ENCODE data around the gene PLXND1. TPM values are rescaled to one million over a fixed set of nuclear protein-coding genes. Genes with fewer than 3 reads are reported as not detected.

Gene PLXND1
- total RNA-seq, 1 donor from 2014 or later: 3.1 TPM

- CTCF ChIA-PET: no interaction called here
These were observed 16.5 kb upstream of the PLXND1 start for GRCh38 chr3:129622933-129623332.

GRCh38 chr3:129622226-129622874, 15.9 kb upstream of the PLXND1 start:
- H3K27ac Mint-ChIP-seq: no peak overlapping the region
- no peaks in the 10 kb centered on the region for H3K36me3 Mint-ChIP-seq (ENCODE audit: low read depth)
- no peak for ATAC-seq (ENCODE audit: low read depth)
- H3K4me1 Mint-ChIP-seq: peaks cover 23% of the 10 kb centered on the region
- TF ChIP-seq CTCF (IDR thresholded peaks at IDR 0.05): no peak
- ChIA-PET CTCF (no interaction called here), POLR2A (interaction anchor here (0.6 kb wide), 1 partner anchor 346 kb away, joined by 5 read pairs; no protein-coding TSS in a partner anchor)
- H3K27me3 Mint-ChIP-seq: peaks cover 7% of the 10 kb centered on the region
- intact Hi-C loops (cut with micrococcal nuclease): loop anchor here (10.0 kb wide), 1 partner anchor 472 kb away; no protein-coding TSS in a partner anchor
- no peak for DNase-seq
- no peak overlapping the region for H3K4me3 Mint-ChIP-seq
- no peaks in the 10 kb centered on the region for H3K9me3 Mint-ChIP-seq

More at GRCh38 chr3:129622933-129623332, 16.5 kb upstream of the PLXND1 start:
- Mint-ChIP-seq H3K9me3 (no peaks in the 10 kb centered on the region), H3K4me1 (peaks cover 28% of the 10 kb centered on the region), H3K27ac (no peak overlapping the region), H3K36me3 (ENCODE audit: low read depth) (no peaks in the 10 kb centered on the region), H3K27me3 (peaks cover 7% of the 10 kb centered on the region), H3K4me3 (no peak overlapping the region)
- TF ChIP-seq CTCF (IDR thresholded peaks at IDR 0.05): no peak
- ATAC-seq (ENCODE audit: low read depth): no peak
- DNase-seq: no peak
- POLR2A ChIA-PET: interaction anchor here (0.6 kb wide), 1 partner anchor 347 kb away, joined by 5 read pairs; no protein-coding TSS in a partner anchor
- intact Hi-C loops (cut with micrococcal nuclease): loop anchor here (10.0 kb wide), 1 partner anchor 472 kb away; no protein-coding TSS in a partner anchor

- ATAC-seq (ENCODE audit: low read depth) (no peak), DNase-seq (no peak)
- ChIA-PET CTCF (no interaction called here), POLR2A (no interaction called here)
- Mint-ChIP-seq H3K27me3 (peaks cover 7% of the 10 kb centered on the region), H3K4me1 (peaks cover 20% of the 10 kb centered on the region), H3K4me3 (no peak overlapping the region), H3K36me3 (ENCODE audit: low read depth) (no peaks in the 10 kb centered on the region), H3K9me3 (no peaks in the 10 kb centered on the region), H3K27ac (no peak overlapping the region)
- intact Hi-C loops (cut with micrococcal nuclease): loop anchor here (10.0 kb wide), 1 partner anchor 473 kb away; no protein-coding TSS in a partner anchor
- TF ChIP-seq CTCF (IDR thresholded peaks at IDR 0.05): no peak
These were observed 15.2 kb upstream of the PLXND1 start for GRCh38 chr3:129621626-129622225.

- no peak for DNase-seq
- CTCF ChIA-PET: no interaction called here
These were observed 14.5 kb upstream of the PLXND1 start for GRCh38 chr3:129620828-129621559.

More at GRCh38 chr3:129620828-129621559, 14.5 kb upstream of the PLXND1 start:
- intact Hi-C loops (cut with micrococcal nuclease): loop anchor here (10.0 kb wide), 1 partner anchor 474 kb away; no protein-coding TSS in a partner anchor
- ATAC-seq (ENCODE audit: low read depth): no peak
- H3K4me3 Mint-ChIP-seq: no peak overlapping the region
- TF ChIP-seq CTCF (IDR thresholded peaks at IDR 0.05): no peak
- H3K36me3 Mint-ChIP-seq (ENCODE audit: low read depth): no peaks in the 10 kb centered on the region
- POLR2A ChIA-PET: no interaction called here
- peaks cover 14% of the 10 kb centered on the region for H3K4me1 Mint-ChIP-seq
- H3K27me3 Mint-ChIP-seq: peaks cover 7% of the 10 kb centered on the region
- H3K27ac Mint-ChIP-seq: no peak overlapping the region
- no peaks in the 10 kb centered on the region for H3K9me3 Mint-ChIP-seq
